Middle frontal gyrus (tissue), 1 donor: ENCODE data around the gene ARHGEF17.
"Not testable (repeated sequence)": the region's sequence is repeated elsewhere in the genome, so short reads cannot be mapped to it uniquely, and the experiment has no call there.

Experiments used
- DNase-seq: peaks from one replicate; pipeline ENCODE4 v3.0.0-alpha.2; 2015; ENCODE audit warnings: low spot score; ENCODE audit errors: extremely low spot score

The ARHGEF17 gene

GRCh38 chr11:73308003-73308960 is at the start of gene ARHGEF17:
Gene ARHGEF17 (plus strand): TSS chr11:73308276. CDS start chr11:73308639, 363 bp downstream.
- DNase-seq = no peak

- DNase-seq = no peak
Observed at GRCh38 chr11:73259406-73260126, 48.5 kb upstream of the ARHGEF17 start.

- no peak for DNase-seq
Observed at GRCh38 chr11:73260127-73260457, 48.0 kb upstream of the ARHGEF17 start.

- DNase-seq = no peak
Observed at GRCh38 chr11:73262851-73263495, 45.1 kb upstream of the ARHGEF17 start.

- DNase-seq = no peak
Observed at GRCh38 chr11:73263640-73264039, 44.4 kb upstream of the ARHGEF17 start.

GRCh38 chr11:73265278-73265810 is 42.7 kb upstream of the ARHGEF17 start:
- no peak for DNase-seq

- no peak for DNase-seq
Observed at GRCh38 chr11:73265853-73266645, 42.0 kb upstream of the ARHGEF17 start.

GRCh38 chr11:73266646-73267020 is 41.4 kb upstream of the ARHGEF17 start:
- no peak for DNase-seq

- DNase-seq = no peak
Observed at GRCh38 chr11:73267122-73267846, 40.8 kb upstream of the ARHGEF17 start.

GRCh38 chr11:73267906-73268540 is 40.1 kb upstream of the ARHGEF17 start:
- DNase-seq = no peak

- no peak for DNase-seq
Observed at GRCh38 chr11:73268671-73269271, 39.3 kb upstream of the ARHGEF17 start.

GRCh38 chr11:73269459-73270015 is 38.5 kb upstream of the ARHGEF17 start:
- no peak for DNase-seq

- no peak for DNase-seq
Observed at GRCh38 chr11:73270016-73270854, 37.8 kb upstream of the ARHGEF17 start.

GRCh38 chr11:73270855-73271477 is 37.1 kb upstream of the ARHGEF17 start:
- DNase-seq = no peak

GRCh38 chr11:73271478-73271865 is 36.6 kb upstream of the ARHGEF17 start:
- DNase-seq = not testable (repeated sequence)

GRCh38 chr11:73271936-73272679 is 36.0 kb upstream of the ARHGEF17 start, which contains the start of gene P2RY6:
Gene P2RY6 (plus strand): TSS chr11:73272338. CDS start chr11:73296519, 24,181 bp downstream.
- no peak for DNase-seq

- DNase-seq = no peak
Observed at GRCh38 chr11:73272680-73273038, 35.4 kb upstream of the ARHGEF17 start.
